HG03060 (cell line): ENCODE data around the gene GLP1R.

ENCODE experiments used
- ATAC-seq: cut with Tn5 transposase; IDR thresholded peaks from one replicate; pipeline ENCODE4 v1.9.1; 2021; ENCODE audit warnings: low read depth, moderate number of reproducible peaks; ENCODE audit not compliant: unreplicated experiment

Gene GLP1R

GRCh38 chr6:39048481-39049399 lies at the start of gene GLP1R:
GLP1R (plus strand) TSS chr6:39048781; CDS start chr6:39048841, 60 bp downstream.
- ATAC-seq: no peak

GRCh38 chr6:39003072-39003471 lies 45.5 kb upstream of the GLP1R start:
- no peak for ATAC-seq

GRCh38 chr6:39003492-39003891 lies 45.1 kb upstream of the GLP1R start:
- no peak for ATAC-seq

- ATAC-seq: no peak
These were observed 43.8 kb upstream of the GLP1R start for GRCh38 chr6:39004801-39005200.

GRCh38 chr6:39005774-39006173 lies 42.8 kb upstream of the GLP1R start:
- no peak for ATAC-seq

GRCh38 chr6:39007575-39007974 lies 41.0 kb upstream of the GLP1R start:
- no peak for ATAC-seq

- ATAC-seq: no peak
These were observed 39.8 kb upstream of the GLP1R start for GRCh38 chr6:39008737-39009136.

- ATAC-seq: no peak
These were observed 39.1 kb upstream of the GLP1R start for GRCh38 chr6:39009476-39009875.

GRCh38 chr6:39016839-39017546 lies 31.6 kb upstream of the GLP1R start:
- no peak for ATAC-seq

GRCh38 chr6:39017547-39017880 lies 31.1 kb upstream of the GLP1R start:
- no peak for ATAC-seq

GRCh38 chr6:39018103-39018502 lies 30.5 kb upstream of the GLP1R start:
- no peak for ATAC-seq

GRCh38 chr6:39020136-39020535 lies 28.4 kb upstream of the GLP1R start:
- ATAC-seq: no peak

GRCh38 chr6:39021041-39021440 lies 27.5 kb upstream of the GLP1R start:
- ATAC-seq: no peak

GRCh38 chr6:39021779-39022178 lies 26.8 kb upstream of the GLP1R start:
- ATAC-seq: no peak

- no peak for ATAC-seq
These were observed 22.4 kb upstream of the GLP1R start for GRCh38 chr6:39026175-39026574.

GRCh38 chr6:39029156-39030011 lies 19.2 kb upstream of the GLP1R start:
- ATAC-seq: no peak

- ATAC-seq: no peak
These were observed 12.9 kb upstream of the GLP1R start for GRCh38 chr6:39035681-39036080.

GRCh38 chr6:39037082-39037508 lies 11.5 kb upstream of the GLP1R start:
- ATAC-seq: no peak

GRCh38 chr6:39037707-39038106 lies 10.9 kb upstream of the GLP1R start:
- no peak for ATAC-seq

- no peak for ATAC-seq
These were observed 8.4 kb upstream of the GLP1R start for GRCh38 chr6:39040080-39040673.
